DMS53 treated with DMSO at 0.1 percent for 48 hours (cell line): Measurements from ENCODE around the gene MVB12B.
"Not testable (repeated sequence)": the region's sequence is repeated elsewhere in the genome, so short reads cannot be mapped to it uniquely, and the experiment has no call there.

ENCODE experiments used
- DNase-seq: peaks from one replicate; lab custom pipeline; 2025; ENCODE audit not compliant: unreplicated experiment; lab: John Stamatoyannopoulos, UW

MVB12B gene

DNA sequence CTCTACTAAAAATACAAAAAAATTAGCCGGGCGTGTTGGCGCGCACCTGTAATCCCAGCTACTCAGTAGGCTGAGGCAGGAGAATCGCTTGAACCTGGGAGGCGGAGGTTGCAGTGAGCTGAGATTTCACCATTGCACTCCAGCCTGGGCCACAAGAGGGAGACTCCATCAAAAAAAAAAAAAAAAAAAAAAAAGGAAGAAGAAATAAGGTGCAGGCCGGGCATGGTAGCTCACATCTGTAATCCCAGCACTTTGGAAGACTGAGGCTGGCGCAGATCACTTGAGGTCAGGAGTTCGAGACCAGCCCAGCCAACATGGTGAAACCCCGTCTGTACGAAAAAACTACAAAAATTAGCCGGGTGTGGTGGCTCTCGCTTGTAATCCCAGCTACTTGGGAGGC, 228.8 kb downstream of the MVB12B start:
- DNase-seq: not testable (repeated sequence)
